HG03520 (cell line): ENCODE measurements around the gene CLSTN3.

Experiments
- ATAC-seq: cut with Tn5 transposase; IDR thresholded peaks from one replicate; pipeline ENCODE4 v1.9.1; 2021; ENCODE audit warnings: mild to moderate bottlenecking, moderate library complexity; ENCODE audit not compliant: unreplicated experiment

CLSTN3 gene

GRCh38 chr12:7129872-7130691, at the start of gene CLSTN3:
TSS of gene CLSTN3 (plus strand) at chr12:7130371. CDS start at chr12:7130649, 278 bp downstream.
- ATAC-seq: no peak

- ATAC-seq: no peak
Measured at GRCh38 chr12:7081037-7081436, 49.1 kb upstream of the CLSTN3 start.

GRCh38 chr12:7083125-7083524, 47.0 kb upstream of the CLSTN3 start:
- ATAC-seq: no peak

- no peak for ATAC-seq
Measured at GRCh38 chr12:7089196-7089871, 40.8 kb upstream of the CLSTN3 start.

- no peak for ATAC-seq
Measured at GRCh38 chr12:7090222-7090998, 39.8 kb upstream of the CLSTN3 start.

GRCh38 chr12:7091171-7091570, 39.0 kb upstream of the CLSTN3 start:
- no peak for ATAC-seq

GRCh38 chr12:7091660-7092228, 38.4 kb upstream of the CLSTN3 start:
- ATAC-seq: no peak

GRCh38 chr12:7092229-7092985, 37.8 kb upstream of the CLSTN3 start, which contains the start of gene C1R:
TSS of gene C1R (minus strand) at chr12:7092445. CDS start at chr12:7092388, 57 bp downstream.
- no peak for ATAC-seq

- no peak for ATAC-seq
Measured at GRCh38 chr12:7092986-7093460, 37.1 kb upstream of the CLSTN3 start.

GRCh38 chr12:7093486-7093885, 36.7 kb upstream of the CLSTN3 start:
- ATAC-seq: no peak

- no peak for ATAC-seq
Measured at GRCh38 chr12:7093892-7094291, 36.3 kb upstream of the CLSTN3 start.

- ATAC-seq: no peak
Measured at GRCh38 chr12:7096006-7096932, 33.9 kb upstream of the CLSTN3 start.

- no peak for ATAC-seq
Measured at GRCh38 chr12:7096979-7097378, 33.2 kb upstream of the CLSTN3 start.

GRCh38 chr12:7099290-7099996, 30.7 kb upstream of the CLSTN3 start:
- ATAC-seq: no peak

GRCh38 chr12:7100239-7100638, 29.9 kb upstream of the CLSTN3 start:
- ATAC-seq: no peak

GRCh38 chr12:7101047-7101693, 29.0 kb upstream of the CLSTN3 start:
- ATAC-seq: no peak

- ATAC-seq: no peak
Measured at GRCh38 chr12:7101694-7102131, 28.5 kb upstream of the CLSTN3 start.

GRCh38 chr12:7102582-7102981, 27.6 kb upstream of the CLSTN3 start:
- ATAC-seq: no peak
